CD14-positive monocyte (primary cell): ENCODE results near the gene UBASH3B. TPM values are rescaled to one million over a fixed set of nuclear protein-coding genes. Genes with fewer than 3 reads are reported as not detected.

Source experiments
- DNase-seq, 3 donors: peaks; one replicate each; pipeline ENCODE4 v3.0.0-alpha.2; 2011 to 2022
- H2AFZ ChIP-seq: 2 replicates; pipeline ENCODE4 v1.6.0; 2012; ENCODE audit warnings: mild to moderate bottlenecking, low read depth, low read length, inconsistent platforms; ENCODE audit not compliant: insufficient read depth, poor library complexity, severe bottlenecking
- H3K27ac ChIP-seq, 2 donors: 1 replicate in 1 of 2; 2 replicates in 1 of 2; pipeline ENCODE4 v1.5.1; 2012 to 2013; ENCODE audit warnings: low read length in 2 of 2, control low read depth in 1 of 2, inconsistent platforms in 1 of 2, low read depth in 1 of 2, mild to moderate bottlenecking in 1 of 2
- H3K27me3 ChIP-seq, 2 donors: one replicate each; pipeline versions ENCODE4 v1.6.0 to v1.6.1; 2011 to 2013; ENCODE audit warnings: low read length in 2 of 2; ENCODE audit not compliant: control insufficient read depth in 2 of 2, insufficient read depth in 2 of 2
- H3K36me3 ChIP-seq, 2 donors: replicated peaks in 1 of 2; 1 replicate in 1 of 2; 2 replicates in 1 of 2; pipeline versions ENCODE4 v1.5.1 to v1.6.1; 2012 to 2013; ENCODE audit warnings: low read length in 2 of 2, control low read depth in 1 of 2, inconsistent platforms in 1 of 2, mild to moderate bottlenecking in 1 of 2; ENCODE audit not compliant: insufficient read depth in 2 of 2, control insufficient read depth in 1 of 2
- H3K4me1 ChIP-seq, 2 donors: 1 replicate in 1 of 2; 2 replicates in 1 of 2; pipeline versions ENCODE4 v1.5.1 to v1.6.1; 2012 to 2013; ENCODE audit warnings: low read length in 2 of 2, control low read depth in 1 of 2, inconsistent platforms in 1 of 2, mild to moderate bottlenecking in 1 of 2, moderate library complexity in 1 of 2; ENCODE audit not compliant: insufficient read depth in 2 of 2, control insufficient read depth in 1 of 2
- H3K4me2 ChIP-seq: replicated peaks from 2 replicates; pipeline ENCODE3; 2012; ENCODE audit warnings: low read length, moderate library complexity, mild to moderate bottlenecking; ENCODE audit not compliant: poor library complexity, severe bottlenecking; ENCODE audit errors: extremely low read depth
- H3K4me3 ChIP-seq, 3 experiments: fragments of 200-600 bp in 1 of 3; sonication (generic) in 1 of 3; replicated peaks in 1 of 3; 1 replicate in 2 of 3; 2 replicates in 1 of 3; pipeline ENCODE4 v1.5.1; 2011 to 2013; ENCODE audit warnings: low read length in 3 of 3, mild to moderate bottlenecking in 3 of 3, control low read depth in 2 of 3, low read depth in 2 of 3, inconsistent platforms in 1 of 3, moderate library complexity in 1 of 3
- H3K79me2 ChIP-seq: 2 replicates; pipeline ENCODE4 v1.6.0; 2012; ENCODE audit warnings: mild to moderate bottlenecking, control low read depth, inconsistent platforms, low read length, moderate library complexity; ENCODE audit not compliant: insufficient read depth
- H3K9ac ChIP-seq: 2 replicates; pipeline ENCODE4 v1.6.0; 2017; ENCODE audit warnings: low read length, mild to moderate bottlenecking; ENCODE audit not compliant: insufficient read depth, poor library complexity, severe bottlenecking
- H3K9me3 ChIP-seq, 2 donors: replicated peaks in 1 of 2; 1 replicate in 1 of 2; 2 replicates in 1 of 2; pipeline versions ENCODE4 v1.5.1 to v1.6.1; 2012 to 2013; ENCODE audit warnings: low read length in 2 of 2, control low read depth in 1 of 2; ENCODE audit not compliant: control insufficient read depth in 1 of 2, insufficient read depth in 1 of 2
- H4K20me1 ChIP-seq: 2 replicates; pipeline ENCODE4 v1.6.0; 2012; ENCODE audit warnings: mild to moderate bottlenecking, low read length, control low read depth, moderate library complexity; ENCODE audit not compliant: insufficient read depth
- H3K27ac Mint-ChIP-seq, 7 donors: one replicate each; pipeline ENCODE4 v1.8.0; 2020; ENCODE audit warnings: mild to moderate bottlenecking in 7 of 7, mixed read lengths in 7 of 7, moderate library complexity in 6 of 7, inconsistent platforms in 2 of 7
- H3K27me3 Mint-ChIP-seq, 3 donors: one replicate each; pipeline ENCODE4 v1.8.0; 2021 to 2022; ENCODE audit warnings: low read depth in 3 of 3, mild to moderate bottlenecking in 3 of 3, mixed read lengths in 3 of 3, moderate library complexity in 3 of 3, inconsistent platforms in 1 of 3
- H3K36me3 Mint-ChIP-seq, 2 donors: one replicate each; pipeline ENCODE4 v1.8.0; 2020; ENCODE audit warnings: mixed read lengths in 2 of 2, inconsistent platforms in 1 of 2, mild to moderate bottlenecking in 1 of 2
- H3K4me1 Mint-ChIP-seq: one replicate; pipeline ENCODE4 v1.8.0; 2020; ENCODE audit warnings: mild to moderate bottlenecking, mixed read lengths
- H3K4me3 Mint-ChIP-seq, 2 donors: one replicate each; pipeline ENCODE4 v1.8.0; 2020; ENCODE audit warnings: mild to moderate bottlenecking in 2 of 2, mixed read lengths in 2 of 2, moderate library complexity in 1 of 2
- H3K9me3 Mint-ChIP-seq, 7 donors: one replicate each; pipeline ENCODE4 v1.8.0; 2020 to 2022; ENCODE audit warnings: mixed read lengths in 7 of 7, mild to moderate bottlenecking in 6 of 7, moderate library complexity in 6 of 7, inconsistent platforms in 2 of 7
- CTCF ChIP-seq: fragments of 200-600 bp; IDR thresholded peaks from one replicate; pipeline ENCODE4 v1.8.0; 2022; ENCODE audit warnings: antibody characterized with exemption, mild to moderate bottlenecking
- WGBS: methylation state at CpG from one replicate; pipeline ENCODE4 v1.1.5; 2013; ENCODE audit warnings: missing lambda C conversion rate; ENCODE audit not compliant: insufficient coverage; 5-methylcytosine and 5-hydroxymethylcytosine counted together
- intact Hi-C, 2 donors: fragments of 100-400 bp; cut with micrococcal nuclease; formaldehyde crosslinking; loops; one replicate each; pipeline versions ENCODE4 v1.15.0 to v1.15.1; 2023
- polyA plus RNA-seq, 3 donors: library from polyadenylated mRNA; depleted of rRNA in 1 of 3; unstranded in 2 of 3; stranded (reverse) in 1 of 3; fragments of 300-500 nt in 2 of 3; fragments of >200 nt in 1 of 3; fragmentation: Illumina TruSeq in 2 of 3; gene quantifications; 1 replicate in 2 of 3; 2 replicates in 1 of 3; pipeline ENCODE4 v1.2.3, GENCODE V29; 2012 to 2021

UBASH3B gene
- polyA plus RNA-seq, 3 donors: 3.3 to 13.5 (median 7.1) TPM

GRCh38 chr11:122793515-122793914 is 138.0 kb downstream of the UBASH3B start:
- Mint-ChIP-seq H3K4me1 (no peaks in the 10 kb centered on the region), H3K27me3 (peaks cover 0 to 1% (median 0%) of the 10 kb centered on the region in 3 donors), H3K9me3 (no peaks in the 10 kb centered on the region), H3K27ac (peak overlapping the region in 1 of 7 donors; percentile 20), H3K4me3 (no peak overlapping the region), H3K36me3 (peaks cover 80 to 83% of the 10 kb centered on the region in 2 donors)
- H3K27ac ChIP-seq: no peak overlapping the region
- H3K9me3 ChIP-seq: no peaks in the 10 kb centered on the region
- DNase-seq: no peak
- no peaks in the 10 kb centered on the region for H3K4me1 ChIP-seq
- H2AFZ ChIP-seq: no peak overlapping the region
- H3K36me3 ChIP-seq: peaks cover 73 to 95% of the 10 kb centered on the region in 2 donors
- no peak overlapping the region for H3K4me2 ChIP-seq
- H3K79me2 ChIP-seq: no peaks in the 10 kb centered on the region
- no peak overlapping the region for H3K9ac ChIP-seq
- WGBS: 100% methylated on average over 1 of the region's 3 CpGs
- no peak for TF ChIP-seq CTCF
- H4K20me1 ChIP-seq: no peaks in the 10 kb centered on the region
- H3K27me3 ChIP-seq: no peaks in the 10 kb centered on the region
- no peak overlapping the region for H3K4me3 ChIP-seq
- intact Hi-C loops: loop anchor here in 1 of 2 donors (10.0 kb wide), 1 partner anchor 261 kb away; no protein-coding TSS in a partner anchor

- no peak for DNase-seq
- Histone ChIP-seq H3K9me3 (no peaks in the 10 kb centered on the region), H2AFZ (no peak overlapping the region), H3K36me3 (peaks cover 60 to 93% of the 10 kb centered on the region in 2 donors), H3K9ac (no peak overlapping the region), H3K79me2 (no peaks in the 10 kb centered on the region), H3K4me1 (peaks cover 0 to 9% of the 10 kb centered on the region in 2 donors), H3K4me3 (no peak overlapping the region), H3K27me3 (no peaks in the 10 kb centered on the region), H3K4me2 (no peak overlapping the region), H4K20me1 (no peaks in the 10 kb centered on the region), H3K27ac (no peak overlapping the region)
- Mint-ChIP-seq H3K27ac (no peak overlapping the region), H3K4me1 (peaks cover 11% of the 10 kb centered on the region), H3K27me3 (peaks cover 0 to 1% (median 0%) of the 10 kb centered on the region in 3 donors), H3K4me3 (no peak overlapping the region), H3K9me3 (no peaks in the 10 kb centered on the region), H3K36me3 (peaks cover 76 to 77% of the 10 kb centered on the region in 2 donors)
- intact Hi-C loops: loop anchor here (2.0 to 10.0 kb wide), 3 partner anchors 57 to 259 kb away; no protein-coding TSS in a partner anchor
- 89% methylated on average over 5 of the region's 5 CpGs for WGBS
- no peak for TF ChIP-seq CTCF
Observed at GRCh38 chr11:122795307-122795706, 139.8 kb downstream of the UBASH3B start.
